ENCODE results near the gene EPHA4.

Gene EPHA4

GRCh38 chr2:221370857-221371211, 201.3 kb downstream of the EPHA4 start:
- H3K9me2 ChIP-seq (replicated peaks; ENCODE audit: low read depth, low read length): no peaks in the 10 kb centered on the region
- H4K20me1 ChIP-seq (ENCODE audit: insufficient read depth, low read length, poor library complexity, severe bottlenecking): no peaks in the 10 kb centered on the region
- H3K27me3 ChIP-seq (ENCODE audit: insufficient read depth, low read length, poor library complexity, severe bottlenecking): no peaks in the 10 kb centered on the region
- H3K4me1 ChIP-seq (ENCODE audit: insufficient read depth, low read length, poor library complexity, severe bottlenecking): no peaks in the 10 kb centered on the region
- no peak overlapping the region for H3K4me2 ChIP-seq (ENCODE audit: low read depth, low read length, poor library complexity, severe bottlenecking)
- TF ChIP-seq EZH2phosphoT487 (IDR thresholded peaks at IDR 0.05; ENCODE audit: borderline replicate concordance): no peak
- no peak for TF ChIP-seq CTCF (conservative IDR thresholded peaks at IDR 0.05; ENCODE audit: low read length)
- no peaks in the 10 kb centered on the region for H3F3A ChIP-seq (ENCODE audit: low read depth)
- no peak overlapping the region for H3K4me3 ChIP-seq (ENCODE audit: low read length, poor library complexity, severe bottlenecking)
- H2AFZ ChIP-seq (ENCODE audit: low read length): no peak overlapping the region
- no peaks in the 10 kb centered on the region for H3K36me3 ChIP-seq (ENCODE audit: insufficient read depth, low read length)
- H3K79me2 ChIP-seq (ENCODE audit: insufficient read depth, low read length): no peaks in the 10 kb centered on the region
- no peak overlapping the region for H3K9ac ChIP-seq (ENCODE audit: low read depth, low read length, poor library complexity, severe bottlenecking)
- H3K9me3 ChIP-seq (ENCODE audit: insufficient read depth, low read depth, low read length): no peaks in the 10 kb centered on the region

- H2AFZ ChIP-seq (ENCODE audit: low read length): no peak overlapping the region
- H3K9me3 ChIP-seq (ENCODE audit: insufficient read depth, low read depth, low read length): no peaks in the 10 kb centered on the region
Observed at GRCh38 chr2:221370076-221370856, 201.8 kb downstream of the EPHA4 start.

More at GRCh38 chr2:221370076-221370856, 201.8 kb downstream of the EPHA4 start:
- Histone ChIP-seq H3K79me2 (ENCODE audit: insufficient read depth, low read length) (no peaks in the 10 kb centered on the region), H3K4me2 (ENCODE audit: low read depth, low read length, poor library complexity, severe bottlenecking) (no peak overlapping the region), H3K9ac (ENCODE audit: low read depth, low read length, poor library complexity, severe bottlenecking) (no peak overlapping the region), H3F3A (ENCODE audit: low read depth) (no peaks in the 10 kb centered on the region), H3K36me3 (ENCODE audit: insufficient read depth, low read length) (no peaks in the 10 kb centered on the region), H3K27me3 (ENCODE audit: insufficient read depth, low read length, poor library complexity, severe bottlenecking) (no peaks in the 10 kb centered on the region), H3K4me1 (ENCODE audit: insufficient read depth, low read length, poor library complexity, severe bottlenecking) (no peaks in the 10 kb centered on the region), H3K4me3 (ENCODE audit: low read length, poor library complexity, severe bottlenecking) (no peak overlapping the region), H3K9me2 (replicated peaks; ENCODE audit: low read depth, low read length) (no peaks in the 10 kb centered on the region), H4K20me1 (ENCODE audit: insufficient read depth, low read length, poor library complexity, severe bottlenecking) (no peaks in the 10 kb centered on the region)
- TF ChIP-seq CTCF (conservative IDR thresholded peaks at IDR 0.05; ENCODE audit: low read length) (no peak), EZH2phosphoT487 (IDR thresholded peaks at IDR 0.05; ENCODE audit: borderline replicate concordance) (no peak)

Data from Loucy (cell line).